A673 (cell line): ENCODE results near the gene ZNF592. TPM values are rescaled to one million over a fixed set of nuclear protein-coding genes. Genes with fewer than 3 reads are reported as not detected.

Source experiments
- BruUV-seq: library from RNA; stranded (reverse); fragments of 400-500 nt; replicated peaks from 2 replicates; lab custom pipeline; 2021; lab: Mats Ljungman, UMichigan
- CTCF ChIA-PET: fragments of 300-600 bp; sonication (Branson Sonifier 250); formaldehyde crosslinking; loops from one replicate; lab custom pipeline; 2022; ENCODE audit warnings: antibody characterized with exemption; lab: Charles Lee
- POLR2A ChIA-PET: fragments of 300-600 bp; sonication (Branson Sonifier 250); formaldehyde crosslinking; loops from one replicate; lab custom pipeline; 2022; ENCODE audit warnings: antibody characterized with exemption; ENCODE audit not compliant: low non-redundant PET; lab: Charles Lee
- DNase-seq: peaks from one replicate; pipeline ENCODE4 v3.0.0-alpha.2; 2015; ENCODE audit warnings: low spot score
- H3K27ac ChIP-seq: fragments of 200-600 bp; sonication (generic); 2 replicates; pipeline ENCODE4 v1.5.1; 2016; ENCODE audit warnings: mixed run types, low read depth, mild to moderate bottlenecking, mixed read lengths, antibody characterized with exemption, low read length; ENCODE audit not compliant: poor library complexity, severe bottlenecking
- H3K27me3 ChIP-seq: fragments of 200-600 bp; sonication (generic); replicated peaks from 2 replicates; pipeline ENCODE4 v1.6.1; 2017; ENCODE audit warnings: mixed run types, low read depth, mild to moderate bottlenecking, mixed read lengths, antibody characterized with exemption, low read length; ENCODE audit not compliant: insufficient read depth, poor library complexity
- H3K36me3 ChIP-seq: fragments of 200-600 bp; sonication (generic); 2 replicates; pipeline ENCODE4 v1.6.1; 2016; ENCODE audit warnings: mixed run types, mild to moderate bottlenecking, mixed read lengths, antibody characterized with exemption, low read length; ENCODE audit not compliant: insufficient read depth, poor library complexity, severe bottlenecking
- H3K4me1 ChIP-seq: fragments of 200-600 bp; sonication (generic); 2 replicates; pipeline ENCODE4 v1.6.1; 2017; ENCODE audit warnings: mixed run types, mild to moderate bottlenecking, mixed read lengths, antibody characterized with exemption, low read length; ENCODE audit not compliant: insufficient read depth, poor library complexity, severe bottlenecking
- H3K4me3 ChIP-seq: fragments of 200-600 bp; sonication (generic); 2 replicates; pipeline ENCODE4 v1.5.1; 2016; ENCODE audit warnings: low read depth, mixed run types, mild to moderate bottlenecking, mixed read lengths, low read length; ENCODE audit not compliant: poor library complexity, severe bottlenecking
- H3K9me3 ChIP-seq: fragments of 200-600 bp; sonication (generic); 2 replicates; pipeline ENCODE4 v1.6.1; 2016; ENCODE audit warnings: mixed run types, low read depth, mild to moderate bottlenecking, mixed read lengths, antibody characterized with exemption, low read length; ENCODE audit not compliant: poor library complexity, severe bottlenecking
- CTCF ChIP-seq: fragments of 300-800, 200-600 bp; sonication (generic); conservative IDR thresholded peaks from 2 replicates; pipeline ENCODE4 v1.5.1; 2017; ENCODE audit warnings: low read depth, mild to moderate bottlenecking, antibody characterized with exemption, low read length, moderate library complexity, mixed read lengths
- EZH2 ChIP-seq: fragments of 200-600 bp; sonication (generic); IDR thresholded peaks from 2 replicates; pipeline ENCODE4 v1.6.1; 2017; ENCODE audit warnings: borderline replicate concordance, low read depth, mild to moderate bottlenecking, mixed read lengths, antibody characterized with exemption, low read length; ENCODE audit not compliant: poor library complexity, severe bottlenecking
- intact Hi-C: fragments of 100-400 bp; cut with micrococcal nuclease; formaldehyde crosslinking; loops from one replicate; pipeline ENCODE4 v1.10.0; 2022; ENCODE audit not compliant: unreplicated experiment
- total RNA-seq: library from RNA; stranded (reverse); gene quantifications from 2 replicates; pipeline ENCODE4 v1.2.3, GENCODE V29; 2021

Gene ZNF592
- total RNA-seq, 1 experiment from 2014 or later = 37.2 TPM

- no peak for DNase-seq
- CTCF ChIA-PET = no interaction called here
- POLR2A ChIA-PET = no interaction called here
- Histone ChIP-seq H3K27me3 (no peaks in the 10 kb centered on the region), H3K36me3 (peaks cover 6% of the 10 kb centered on the region), H3K9me3 (no peaks in the 10 kb centered on the region), H3K27ac (no peak overlapping the region), H3K4me3 (no peak overlapping the region), H3K4me1 (no peaks in the 10 kb centered on the region)
- intact Hi-C loops = no loop called here
- TF ChIP-seq EZH2 (no peak), CTCF (no peak)
- BruUV-seq = no TSS peak
These were observed 13.3 kb downstream of the ZNF592 start for GRCh38 chr15:84761607-84762131.

DNA sequence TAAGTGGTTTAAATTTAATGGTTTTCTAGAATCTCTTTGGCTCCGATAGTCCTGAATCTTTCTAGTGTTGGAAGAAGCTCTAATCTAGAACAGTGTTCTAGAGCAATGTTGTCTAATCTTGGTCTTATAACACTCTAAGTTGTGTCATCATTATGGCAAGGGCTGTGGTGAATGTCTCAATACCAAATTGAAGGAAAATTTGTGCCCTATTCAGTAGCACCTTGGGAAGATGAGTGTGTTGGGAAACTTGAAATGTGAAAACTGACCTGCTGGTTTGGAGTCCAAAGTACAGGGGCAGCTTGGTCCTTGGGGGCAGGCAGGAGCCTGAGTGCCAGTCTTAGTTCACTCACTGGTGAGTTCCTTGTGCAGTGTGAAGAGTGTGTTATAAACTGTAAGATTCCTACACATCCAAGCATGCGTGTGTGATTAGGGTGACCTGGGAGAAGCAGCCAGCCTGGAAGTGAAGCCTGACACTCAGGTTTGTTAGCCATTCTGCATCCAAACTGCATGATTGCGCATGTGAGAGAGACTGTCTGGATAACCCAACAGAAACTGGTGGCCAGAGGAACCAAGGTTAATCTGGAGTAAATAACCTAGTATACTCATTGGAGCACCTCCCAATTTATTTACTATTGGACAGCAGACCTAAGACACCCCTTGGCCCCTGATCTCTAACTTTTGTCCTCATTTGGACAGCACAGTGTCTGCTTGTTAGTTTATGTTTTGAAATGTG is 14.6 kb downstream of the ZNF592 start:
- DNase-seq = no peak
- ChIA-PET CTCF (no interaction called here), POLR2A (no interaction called here)
- no peak overlapping the region for H3K4me3 ChIP-seq
- intact Hi-C loops = no loop called here
- H3K27me3 ChIP-seq = no peaks in the 10 kb centered on the region
- no peaks in the 10 kb centered on the region for H3K9me3 ChIP-seq
- H3K36me3 ChIP-seq = peaks cover 6% of the 10 kb centered on the region
- no peak overlapping the region for H3K27ac ChIP-seq
- H3K4me1 ChIP-seq = no peaks in the 10 kb centered on the region
- no TSS peak for BruUV-seq
- TF ChIP-seq CTCF (no peak), EZH2 (no peak)

DNA sequence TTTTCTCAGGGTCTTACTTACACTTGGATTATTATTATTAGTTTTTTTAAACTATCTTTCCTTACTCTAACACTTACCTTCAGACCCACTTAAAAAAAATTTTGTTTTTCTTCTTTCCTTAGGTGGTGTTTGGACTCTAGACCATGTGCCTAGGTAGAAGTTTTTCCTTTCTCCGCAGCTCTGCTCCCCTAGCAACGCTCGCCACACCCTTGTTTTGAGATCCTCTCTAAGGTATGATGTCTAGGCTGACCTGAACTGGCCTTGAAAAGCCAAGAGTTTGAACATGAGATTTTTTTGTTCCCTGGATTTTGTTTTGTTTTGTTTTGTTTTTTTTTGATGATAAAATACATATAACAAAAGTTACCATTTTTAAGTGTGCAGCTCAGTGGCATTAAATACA is 16.2 kb downstream of the ZNF592 start:
- H3K36me3 ChIP-seq = peaks cover 14% of the 10 kb centered on the region
- ChIA-PET CTCF (no interaction called here), POLR2A (no interaction called here)
- no peak for DNase-seq
- intact Hi-C loops = no loop called here
- no peaks in the 10 kb centered on the region for H3K9me3 ChIP-seq
- no peaks in the 10 kb centered on the region for H3K27me3 ChIP-seq
- no peak overlapping the region for H3K27ac ChIP-seq
- H3K4me3 ChIP-seq = no peak overlapping the region
- BruUV-seq = no TSS peak
- no peaks in the 10 kb centered on the region for H3K4me1 ChIP-seq
- TF ChIP-seq EZH2 = no peak
- no peak for TF ChIP-seq CTCF
